Ascending aorta (tissue), 2 donors: ENCODE results near the gene CCDC121. TPM values are rescaled to one million over a fixed set of nuclear protein-coding genes. Genes with fewer than 3 reads are reported as not detected.

Experiments
- DNase-seq, 2 donors: peaks; one replicate each; pipeline ENCODE4 v3.0.0-alpha.2; 2019; ENCODE audit warnings: low spot score in 2 of 2
- H3K27ac ChIP-seq, 2 donors: fragments of 200-600 bp; sonication (generic); one replicate each; pipeline ENCODE4 v1.5.1; 2016 to 2017; ENCODE audit warnings: mild to moderate bottlenecking in 1 of 2
- H3K27me3 ChIP-seq: fragments of 200-600 bp; sonication (generic); one replicate; pipeline ENCODE4 v1.5.1; 2017
- H3K36me3 ChIP-seq, 2 donors: fragments of 200-600 bp; sonication (generic); one replicate each; pipeline ENCODE4 v1.5.1; 2016
- H3K4me1 ChIP-seq, 2 donors: fragments of 200-600 bp; sonication (generic); one replicate each; pipeline ENCODE4 v1.5.1; 2016 to 2017; ENCODE audit warnings: mild to moderate bottlenecking in 1 of 2
- H3K4me3 ChIP-seq, 2 donors: fragments of 200-600 bp; sonication (generic); one replicate each; pipeline ENCODE4 v1.5.1; 2016 to 2017; ENCODE audit warnings: mild to moderate bottlenecking in 1 of 2
- H3K9me3 ChIP-seq, 2 donors: fragments of 200-600 bp; sonication (generic); one replicate each; pipeline ENCODE4 v1.5.1; 2016
- intact Hi-C: fragments of 100-400 bp; cut with DNase I; formaldehyde crosslinking; loops from one replicate; pipeline ENCODE4 v1.15.1; 2023
- total RNA-seq: library from RNA; depleted of rRNA; stranded (reverse); fragments of >200 nt; gene quantifications from one replicate; pipeline ENCODE4 v1.1.0, GENCODE V29; 2016
- TF ChIP-seq, protein P1 (sequence below), 3 experiments: fragments of 200-600 bp in 2 of 3; fragments of 450-650 bp in 1 of 3; sonication (generic) in 2 of 3; IDR thresholded peaks; one replicate each; pipeline ENCODE4 v1.5.1; 2016 to 2019; ENCODE audit warnings: antibody characterized with exemption in 3 of 3, mild to moderate bottlenecking in 1 of 3, moderate library complexity in 1 of 3

The CCDC121 gene
- total RNA-seq, 1 donor from 2014 or later = 8.0 TPM

- intact Hi-C loops = loop anchor here (2.0 kb wide), 2 partner anchors 95 to 155 kb away; partner anchors contain the start of genes IFT172 and NRBP1
- no peaks in the 10 kb centered on the region for H3K27me3 ChIP-seq
- peaks cover 0 to 17% of the 10 kb centered on the region in 2 donors for H3K4me1 ChIP-seq
- H3K36me3 ChIP-seq = no peaks in the 10 kb centered on the region
- no peak for DNase-seq
- H3K9me3 ChIP-seq = peaks cover 3 to 17% of the 10 kb centered on the region in 2 donors
- peak overlapping the region; percentile 72 to 75 for H3K4me3 ChIP-seq
- peak overlapping the region; percentile 61 to 74 for H3K27ac ChIP-seq
- TF ChIP-seq, protein P1, sequence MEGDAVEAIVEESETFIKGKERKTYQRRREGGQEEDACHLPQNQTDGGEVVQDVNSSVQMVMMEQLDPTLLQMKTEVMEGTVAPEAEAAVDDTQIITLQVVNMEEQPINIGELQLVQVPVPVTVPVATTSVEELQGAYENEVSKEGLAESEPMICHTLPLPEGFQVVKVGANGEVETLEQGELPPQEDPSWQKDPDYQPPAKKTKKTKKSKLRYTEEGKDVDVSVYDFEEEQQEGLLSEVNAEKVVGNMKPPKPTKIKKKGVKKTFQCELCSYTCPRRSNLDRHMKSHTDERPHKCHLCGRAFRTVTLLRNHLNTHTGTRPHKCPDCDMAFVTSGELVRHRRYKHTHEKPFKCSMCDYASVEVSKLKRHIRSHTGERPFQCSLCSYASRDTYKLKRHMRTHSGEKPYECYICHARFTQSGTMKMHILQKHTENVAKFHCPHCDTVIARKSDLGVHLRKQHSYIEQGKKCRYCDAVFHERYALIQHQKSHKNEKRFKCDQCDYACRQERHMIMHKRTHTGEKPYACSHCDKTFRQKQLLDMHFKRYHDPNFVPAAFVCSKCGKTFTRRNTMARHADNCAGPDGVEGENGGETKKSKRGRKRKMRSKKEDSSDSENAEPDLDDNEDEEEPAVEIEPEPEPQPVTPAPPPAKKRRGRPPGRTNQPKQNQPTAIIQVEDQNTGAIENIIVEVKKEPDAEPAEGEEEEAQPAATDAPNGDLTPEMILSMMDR (IDR thresholded peaks at IDR 0.05) = no peak
Measured at GRCh38 chr2:27583390-27583915, 45.4 kb downstream of the CCDC121 start.

DNA sequence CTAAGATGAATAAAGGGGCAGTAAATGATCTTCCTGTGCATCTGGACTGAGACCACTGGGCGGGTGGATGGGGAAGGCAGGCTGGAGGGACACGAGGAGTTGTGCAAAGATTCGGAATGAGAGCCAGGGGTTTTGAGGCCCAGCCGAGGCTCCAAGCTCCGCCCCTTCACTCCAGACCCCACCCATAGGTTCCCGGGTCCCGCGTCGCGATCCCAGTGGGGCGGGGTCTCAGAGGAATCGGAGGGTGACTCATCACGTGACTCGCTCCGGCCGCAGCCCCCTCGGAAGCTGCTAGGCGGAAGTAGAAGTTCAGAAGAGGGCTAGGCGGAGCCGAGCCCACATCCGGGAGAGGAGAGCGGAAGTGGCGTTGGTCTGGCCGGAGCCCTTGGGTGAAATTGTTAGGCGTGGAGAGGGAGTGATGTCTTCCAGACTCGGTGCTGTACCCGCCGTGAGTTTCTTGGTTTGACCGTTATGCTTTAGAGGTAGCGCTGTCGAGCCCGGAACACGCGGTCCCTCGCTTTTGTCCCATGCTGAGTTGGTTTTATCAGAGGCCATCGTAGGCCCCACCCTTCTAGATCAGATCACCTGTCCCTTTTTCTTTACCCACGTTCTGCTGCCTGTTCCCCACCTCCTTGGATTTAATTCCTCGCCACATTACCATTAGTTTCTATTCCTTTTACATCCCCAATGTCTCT, 46.0 kb downstream of the CCDC121 start, which contains the start of gene ZNF512:
Gene ZNF512 (plus strand): TSS at position 348 of the 695 bp plus-strand sequence. CDS start 71 bp downstream, at position 419.
- TF ChIP-seq, protein P1 (IDR thresholded peaks at IDR 0.05) = no peak
- H3K27me3 ChIP-seq = no peaks in the 10 kb centered on the region
- H3K4me1 ChIP-seq = peaks cover 0 to 17% of the 10 kb centered on the region in 2 donors
- H3K9me3 ChIP-seq = peaks cover 4 to 23% of the 10 kb centered on the region in 2 donors
- DNase-seq = peak; percentile 74 to 96
- H3K36me3 ChIP-seq = no peaks in the 10 kb centered on the region
- intact Hi-C loops = loop anchor here (2.0 kb wide), 2 partner anchors 94 to 154 kb away; partner anchors contain the start of genes IFT172 and NRBP1
- H3K4me3 ChIP-seq = peak within 1 kb of the TSS; percentile 72 to 75
- H3K27ac ChIP-seq = peak within 1 kb of the TSS; percentile 61 to 74

GRCh38 chr2:27582129-27582694, 46.6 kb downstream of the CCDC121 start:
- Histone ChIP-seq H3K36me3 (no peaks in the 10 kb centered on the region), H3K27ac (peak overlapping the region; percentile 61 to 74), H3K4me1 (peaks cover 0 to 17% of the 10 kb centered on the region in 2 donors), H3K4me3 (peak overlapping the region; percentile 72 to 75), H3K27me3 (no peaks in the 10 kb centered on the region), H3K9me3 (peaks cover 4 to 29% of the 10 kb centered on the region in 2 donors)
- TF ChIP-seq, protein P1 (IDR thresholded peaks at IDR 0.05) = no peak
- DNase-seq = no peak
- intact Hi-C loops = loop anchor here (2.0 kb wide), 2 partner anchors 93 to 153 kb away; partner anchors contain the start of genes IFT172 and NRBP1

GRCh38 chr2:27581417-27582128, 47.2 kb downstream of the CCDC121 start:
- Histone ChIP-seq H3K27ac (peak overlapping the region in 1 of 2 donors; percentile 74), H3K27me3 (no peaks in the 10 kb centered on the region), H3K4me3 (no peak overlapping the region), H3K9me3 (peaks cover 8 to 36% of the 10 kb centered on the region in 2 donors), H3K36me3 (no peaks in the 10 kb centered on the region), H3K4me1 (peaks cover 0 to 17% of the 10 kb centered on the region in 2 donors)
- TF ChIP-seq, protein P1 (IDR thresholded peaks at IDR 0.05) = no peak
- intact Hi-C loops = loop anchor here (2.0 kb wide), 2 partner anchors 93 to 153 kb away; partner anchors contain the start of genes IFT172 and NRBP1
- DNase-seq = no peak

Other genes starting within 250 kb of the CCDC121 start
- 17.7 TPM for gene ZNF513, start 248.3 kb downstream of the CCDC121 start, total RNA-seq
- gene PPM1G, start 219.4 kb downstream of the CCDC121 start, total RNA-seq = 24.7 TPM
- gene NRBP1, start 200.4 kb downstream of the CCDC121 start, total RNA-seq = 42.1 TPM
- not detected for gene KRTCAP3, start 186.6 kb downstream of the CCDC121 start, total RNA-seq
- 204 TPM for gene IFT172, start 139.3 kb downstream of the CCDC121 start, total RNA-seq
- gene FNDC4, start 133.8 kb downstream of the CCDC121 start, total RNA-seq = 18.1 TPM
- gene GCKR, start 132.2 kb downstream of the CCDC121 start, total RNA-seq = not detected
- gene ZNF512, start 46.0 kb downstream of the CCDC121 start, total RNA-seq = 64.8 TPM
- gene GPN1, start within 50 bp of the CCDC121 start, total RNA-seq = 13.1 TPM
- gene SUPT7L, start 34.6 kb upstream of the CCDC121 start, total RNA-seq = 6.1 TPM
- gene SLC4A1AP, start 34.9 kb upstream of the CCDC121 start, total RNA-seq = 26.8 TPM
- gene MRPL33, start 142.7 kb upstream of the CCDC121 start, total RNA-seq = 3.4 TPM